Ectodermal cell (in vitro differentiated cells): ENCODE measurements around the gene SEMA5B.

Experiments used
- H3K27ac ChIP-seq: 2 replicates; pipeline ENCODE4 v1.7.0; 2013; ENCODE audit warnings: mild to moderate bottlenecking, low read depth, low read length; ENCODE audit not compliant: insufficient read depth, poor library complexity, severe bottlenecking
- H3K27me3 ChIP-seq: 2 replicates; pipeline ENCODE4 v1.7.0; 2013; ENCODE audit warnings: mild to moderate bottlenecking, low read length; ENCODE audit not compliant: insufficient read depth, control insufficient read depth, poor library complexity, severe bottlenecking
- H3K36me3 ChIP-seq: one replicate; pipeline ENCODE4 v1.7.0; 2013; ENCODE audit warnings: low read length; ENCODE audit not compliant: control insufficient read depth, insufficient read depth
- H3K4me1 ChIP-seq: one replicate; pipeline ENCODE4 v1.7.0; 2013; ENCODE audit warnings: low read length; ENCODE audit not compliant: control insufficient read depth, insufficient read depth
- H3K4me3 ChIP-seq: 2 replicates; pipeline ENCODE4 v1.7.0; 2013; ENCODE audit warnings: low read depth, low read length, control low read depth; ENCODE audit not compliant: insufficient read depth
- H3K9me3 ChIP-seq: 2 replicates; pipeline ENCODE4 v1.7.0; 2013; ENCODE audit warnings: mild to moderate bottlenecking, low read length, moderate library complexity; ENCODE audit not compliant: control insufficient read depth
- WGBS, 2 experiments: methylation state at CpG; one replicate each; pipeline ENCODE4 v1.1.7; 2013; ENCODE audit warnings: missing lambda C conversion rate in 2 of 2; 5-methylcytosine and 5-hydroxymethylcytosine counted together

The SEMA5B gene

GRCh38 chr3:123042413-123042812 lies 14.8 kb upstream of the SEMA5B start:
- Histone ChIP-seq H3K27me3 (no peaks in the 10 kb centered on the region), H3K9me3 (no peaks in the 10 kb centered on the region), H3K4me1 (no peaks in the 10 kb centered on the region), H3K36me3 (no peaks in the 10 kb centered on the region), H3K4me3 (no peak overlapping the region), H3K27ac (no peak overlapping the region)
- 87 to 95% methylated on average over 6 of the region's 6 CpGs for WGBS, 2 experiments

- Histone ChIP-seq H3K27me3 (no peaks in the 10 kb centered on the region), H3K4me3 (no peak overlapping the region), H3K4me1 (no peaks in the 10 kb centered on the region), H3K9me3 (no peaks in the 10 kb centered on the region), H3K36me3 (no peaks in the 10 kb centered on the region), H3K27ac (no peak overlapping the region)
- whole genome bisulfite sequencing, 2 experiments: 89 to 95% methylated on average over 2 of the region's 3 CpGs
Observed at GRCh38 chr3:123039178-123039577, 11.6 kb upstream of the SEMA5B start.

- H3K9me3 ChIP-seq: no peaks in the 10 kb centered on the region
- no peaks in the 10 kb centered on the region for H3K36me3 ChIP-seq
- H3K4me1 ChIP-seq: no peaks in the 10 kb centered on the region
- no peak overlapping the region for H3K27ac ChIP-seq
- H3K27me3 ChIP-seq: no peaks in the 10 kb centered on the region
- no peak overlapping the region for H3K4me3 ChIP-seq
Observed at GRCh38 chr3:123038751-123039150, 11.2 kb upstream of the SEMA5B start.

- no peaks in the 10 kb centered on the region for H3K4me1 ChIP-seq
- WGBS, 2 experiments: 95% methylated on average over 5 of the region's 5 CpGs
- H3K4me3 ChIP-seq: no peak overlapping the region
- no peaks in the 10 kb centered on the region for H3K36me3 ChIP-seq
- H3K27me3 ChIP-seq: no peaks in the 10 kb centered on the region
- no peaks in the 10 kb centered on the region for H3K9me3 ChIP-seq
- no peak overlapping the region for H3K27ac ChIP-seq
Observed at GRCh38 chr3:123037015-123037375, 9.4 kb upstream of the SEMA5B start.

- Histone ChIP-seq H3K4me1 (no peaks in the 10 kb centered on the region), H3K27ac (no peak overlapping the region), H3K4me3 (no peak overlapping the region), H3K9me3 (no peaks in the 10 kb centered on the region), H3K27me3 (no peaks in the 10 kb centered on the region), H3K36me3 (no peaks in the 10 kb centered on the region)
- WGBS, 2 experiments: 90% methylated on average over 8 of the region's 8 CpGs
Observed at GRCh38 chr3:123036352-123037014, 8.9 kb upstream of the SEMA5B start.

- H3K4me3 ChIP-seq: no peak overlapping the region
Observed at GRCh38 chr3:123034996-123035395, 7.4 kb upstream of the SEMA5B start.

GRCh38 chr3:123034120-123034519 lies 6.6 kb upstream of the SEMA5B start:
- Histone ChIP-seq H3K36me3 (no peaks in the 10 kb centered on the region), H3K27me3 (no peaks in the 10 kb centered on the region), H3K4me1 (peaks cover 3% of the 10 kb centered on the region), H3K27ac (no peak overlapping the region), H3K9me3 (no peaks in the 10 kb centered on the region), H3K4me3 (no peak overlapping the region)
- WGBS, 2 experiments: 82 to 84% methylated on average over 5 of the region's 5 CpGs

More at GRCh38 chr3:123034996-123035395, 7.4 kb upstream of the SEMA5B start:
- no peaks in the 10 kb centered on the region for H3K27me3 ChIP-seq
- H3K36me3 ChIP-seq: no peaks in the 10 kb centered on the region
- H3K9me3 ChIP-seq: no peaks in the 10 kb centered on the region
- no peaks in the 10 kb centered on the region for H3K4me1 ChIP-seq
- no peak overlapping the region for H3K27ac ChIP-seq
- 87 to 89% methylated on average over 3 of the region's 3 CpGs for WGBS, 2 experiments

- no peaks in the 10 kb centered on the region for H3K27me3 ChIP-seq
- no peaks in the 10 kb centered on the region for H3K36me3 ChIP-seq
- peaks cover 6% of the 10 kb centered on the region for H3K4me1 ChIP-seq
- no peak overlapping the region for H3K4me3 ChIP-seq
- H3K9me3 ChIP-seq: no peaks in the 10 kb centered on the region
- H3K27ac ChIP-seq: no peak overlapping the region
- 70 to 75% methylated on average over 3 of the region's 3 CpGs for WGBS, 2 experiments
Observed at GRCh38 chr3:123032057-123032456, 4.5 kb upstream of the SEMA5B start.

GRCh38 chr3:123031051-123031450 lies 3.5 kb upstream of the SEMA5B start:
- H3K27ac ChIP-seq: no peak overlapping the region
- H3K4me3 ChIP-seq: no peak overlapping the region
- H3K36me3 ChIP-seq: no peaks in the 10 kb centered on the region
- no peaks in the 10 kb centered on the region for H3K27me3 ChIP-seq
- peaks cover 6% of the 10 kb centered on the region for H3K4me1 ChIP-seq
- 77 to 80% methylated on average over 4 of the region's 4 CpGs for WGBS, 2 experiments
- H3K9me3 ChIP-seq: no peaks in the 10 kb centered on the region

- H3K27ac ChIP-seq: no peak overlapping the region
- no peaks in the 10 kb centered on the region for H3K36me3 ChIP-seq
Observed at GRCh38 chr3:123028233-123028828, 768 bp upstream of the SEMA5B start.

More at GRCh38 chr3:123028233-123028828, 768 bp upstream of the SEMA5B start:
- Histone ChIP-seq H3K27me3 (peaks cover 5% of the 10 kb centered on the region), H3K4me1 (peaks cover 10% of the 10 kb centered on the region), H3K9me3 (no peaks in the 10 kb centered on the region), H3K4me3 (peak overlapping the region; percentile 74)
- WGBS, 2 experiments: 1 to 2% methylated on average over 21 of the region's 21 CpGs
